ENCODE results near the gene SYNPO2. TPM values are rescaled to one million over a fixed set of nuclear protein-coding genes. Genes with fewer than 3 reads are reported as not detected.

The SYNPO2 gene
- total RNA-seq, 4 donors from 2014 or later, result 998 to 4,186 (median 1,764) TPM

GRCh38 chr4:118941149-118941548, 52.5 kb downstream of the SYNPO2 start:
- TF ChIP-seq POLR2A (IDR thresholded peaks at IDR 0.05), result no peak
- TF ChIP-seq, protein P1, sequence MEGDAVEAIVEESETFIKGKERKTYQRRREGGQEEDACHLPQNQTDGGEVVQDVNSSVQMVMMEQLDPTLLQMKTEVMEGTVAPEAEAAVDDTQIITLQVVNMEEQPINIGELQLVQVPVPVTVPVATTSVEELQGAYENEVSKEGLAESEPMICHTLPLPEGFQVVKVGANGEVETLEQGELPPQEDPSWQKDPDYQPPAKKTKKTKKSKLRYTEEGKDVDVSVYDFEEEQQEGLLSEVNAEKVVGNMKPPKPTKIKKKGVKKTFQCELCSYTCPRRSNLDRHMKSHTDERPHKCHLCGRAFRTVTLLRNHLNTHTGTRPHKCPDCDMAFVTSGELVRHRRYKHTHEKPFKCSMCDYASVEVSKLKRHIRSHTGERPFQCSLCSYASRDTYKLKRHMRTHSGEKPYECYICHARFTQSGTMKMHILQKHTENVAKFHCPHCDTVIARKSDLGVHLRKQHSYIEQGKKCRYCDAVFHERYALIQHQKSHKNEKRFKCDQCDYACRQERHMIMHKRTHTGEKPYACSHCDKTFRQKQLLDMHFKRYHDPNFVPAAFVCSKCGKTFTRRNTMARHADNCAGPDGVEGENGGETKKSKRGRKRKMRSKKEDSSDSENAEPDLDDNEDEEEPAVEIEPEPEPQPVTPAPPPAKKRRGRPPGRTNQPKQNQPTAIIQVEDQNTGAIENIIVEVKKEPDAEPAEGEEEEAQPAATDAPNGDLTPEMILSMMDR (IDR thresholded peaks at IDR 0.05 in 4 of 5, conservative IDR thresholded peaks at IDR 0.05 in 1 of 5), result no peak
- Histone ChIP-seq H3K36me3 (no peaks in the 10 kb centered on the region), H3K27ac (peak overlapping the region; percentile 63 to 81 (median 70)), H3K4me3 (no peak overlapping the region), H3K27me3 (no peaks in the 10 kb centered on the region), H3K9me3 (no peaks in the 10 kb centered on the region), H3K4me1 (peaks cover 18 to 28% of the 10 kb centered on the region in 2 donors)
- DNase-seq, result peak; percentile 49 to 53
- in situ Hi-C loops (cut with MboI; ENCODE audit: low sequenced_read_pairs in 4 of 4) (no loop called here), intact Hi-C loops (cut with DNase I; ENCODE audit: low total_unique reads) (no loop called here)
- peak; percentile 40 to 59 for ATAC-seq

GRCh38 chr4:118941799-118942198, 53.1 kb downstream of the SYNPO2 start:
- H3K27ac ChIP-seq, result peak overlapping the region; percentile 63 to 81 (median 70)
- peaks cover 23 to 28% of the 10 kb centered on the region in 2 donors for H3K4me1 ChIP-seq
- no peak for TF ChIP-seq POLR2A (IDR thresholded peaks at IDR 0.05)
- TF ChIP-seq, protein P1 (IDR thresholded peaks at IDR 0.05 in 4 of 5, conservative IDR thresholded peaks at IDR 0.05 in 1 of 5), result no peak
- in situ Hi-C loops (cut with MboI; ENCODE audit: low sequenced_read_pairs in 4 of 4), result no loop called here
- H3K4me3 ChIP-seq, result no peak overlapping the region
- no peaks in the 10 kb centered on the region for H3K36me3 ChIP-seq
- intact Hi-C loops (cut with DNase I; ENCODE audit: low total_unique reads), result loop anchor here (2.0 kb wide), 1 partner anchor 43 kb away; no protein-coding TSS in a partner anchor
- no peaks in the 10 kb centered on the region for H3K9me3 ChIP-seq
- DNase-seq (no peak), ATAC-seq (no peak)
- H3K27me3 ChIP-seq, result no peaks in the 10 kb centered on the region

GRCh38 chr4:118942465-118942864, 53.8 kb downstream of the SYNPO2 start:
- H3K27ac ChIP-seq, result peak overlapping the region; percentile 63 to 81 (median 70)
- DNase-seq (peak; percentile 49 to 78), ATAC-seq (peak; percentile 86 to 93)
- in situ Hi-C loops (cut with MboI; ENCODE audit: low sequenced_read_pairs in 4 of 4), result no loop called here
- peaks cover 27 to 28% of the 10 kb centered on the region in 2 donors for H3K4me1 ChIP-seq
- intact Hi-C loops (cut with DNase I; ENCODE audit: low total_unique reads), result loop anchor here (2.0 kb wide), 1 partner anchor 44 kb away; no protein-coding TSS in a partner anchor
- TF ChIP-seq, protein P1 (IDR thresholded peaks at IDR 0.05 in 4 of 5, conservative IDR thresholded peaks at IDR 0.05 in 1 of 5), result no peak
- TF ChIP-seq POLR2A (IDR thresholded peaks at IDR 0.05), result no peak
- H3K27me3 ChIP-seq, result no peaks in the 10 kb centered on the region
- H3K36me3 ChIP-seq, result no peaks in the 10 kb centered on the region
- H3K4me3 ChIP-seq, result no peak overlapping the region
- H3K9me3 ChIP-seq, result no peaks in the 10 kb centered on the region

DNA sequence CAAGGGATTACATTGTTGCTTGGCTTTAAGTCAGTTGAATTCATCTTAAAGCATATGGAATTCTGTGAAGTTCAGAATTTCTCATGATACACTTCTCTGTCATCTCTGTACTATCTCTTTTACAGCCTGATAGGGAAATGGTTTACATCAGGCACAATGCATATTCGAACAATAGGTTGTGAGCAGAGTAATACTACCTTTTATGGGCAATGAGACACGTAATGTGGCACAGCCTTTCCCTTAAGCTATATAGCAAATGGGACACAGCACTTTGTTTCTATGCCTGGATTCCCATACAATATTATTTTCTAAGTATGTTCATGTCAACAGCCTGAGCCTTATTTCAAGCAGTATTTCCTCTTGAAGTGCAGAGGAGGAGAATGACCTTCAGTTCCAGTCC, 58.4 kb downstream of the SYNPO2 start:
- no peak for DNase-seq
- Histone ChIP-seq H3K9me3 (no peaks in the 10 kb centered on the region), H3K27me3 (no peaks in the 10 kb centered on the region), H3K4me3 (no peak overlapping the region), H3K36me3 (no peaks in the 10 kb centered on the region), H3K27ac (peak overlapping the region in 3 of 4 donors; percentile 41 to 66 (median 42)), H3K4me1 (peaks cover 12 to 30% of the 10 kb centered on the region in 2 donors)
- ATAC-seq, result no peak
- intact Hi-C loops (cut with DNase I; ENCODE audit: low total_unique reads) (no loop called here), in situ Hi-C loops (cut with MboI; ENCODE audit: low sequenced_read_pairs in 4 of 4) (no loop called here)
- TF ChIP-seq, protein P1 (IDR thresholded peaks at IDR 0.05 in 4 of 5, conservative IDR thresholded peaks at IDR 0.05 in 1 of 5), result no peak
- no peak for TF ChIP-seq POLR2A (IDR thresholded peaks at IDR 0.05)

All from gastrocnemius medialis (tissue), 4 donors.